ENCODE measurements around the gene PPRC1.

DNA sequence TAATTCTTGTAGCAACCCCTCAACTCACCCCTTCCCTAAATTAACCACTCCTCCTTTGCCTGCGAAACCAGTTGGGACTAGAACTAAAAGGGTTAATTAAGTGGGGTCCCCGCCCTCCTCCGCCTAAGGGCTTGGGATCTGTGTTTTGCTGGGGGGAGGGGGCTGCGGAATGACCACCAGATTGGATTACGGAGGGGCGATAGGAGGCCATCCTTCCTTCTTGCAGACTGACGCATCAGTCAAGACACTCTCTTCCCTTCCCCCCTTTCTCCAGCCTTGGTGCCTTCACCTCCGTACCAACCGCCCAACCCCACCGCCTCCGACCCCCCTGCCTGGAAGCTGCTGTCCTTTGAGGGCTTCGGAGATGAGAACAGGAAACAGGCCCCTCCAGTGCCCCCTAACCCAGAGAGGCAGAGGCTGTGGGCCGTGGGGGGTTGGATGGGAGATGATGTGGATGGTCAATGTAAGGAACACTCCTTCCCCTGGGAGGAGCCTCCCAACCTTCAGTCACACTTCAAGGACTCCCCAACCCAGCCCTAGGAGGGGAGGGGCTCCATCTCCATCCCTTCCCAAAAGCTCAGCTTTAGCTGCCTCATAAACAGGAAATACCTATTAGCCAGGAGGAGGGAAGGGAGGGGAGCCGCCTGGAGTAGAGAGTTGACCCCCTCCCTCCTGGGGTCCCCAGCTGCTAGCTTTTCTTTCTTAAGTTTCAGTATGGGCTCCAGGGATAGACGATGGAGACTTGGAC lies 11.7 kb upstream of the PPRC1 start:
- TF ChIP-seq YY1 (IDR thresholded peaks at IDR 0.05; ENCODE audit: insufficient read depth, insufficient read length): no peak
- TF ChIP-seq SUZ12 (IDR thresholded peaks at IDR 0.05; ENCODE audit: extremely low read depth, insufficient read depth, insufficient read length): no peak
- TF ChIP-seq ZNF274 (IDR thresholded peaks at IDR 0.05; ENCODE audit: low read depth, low read length): no peak
